ENCODE measurements around the gene TP63.

Gene TP63

DNA sequence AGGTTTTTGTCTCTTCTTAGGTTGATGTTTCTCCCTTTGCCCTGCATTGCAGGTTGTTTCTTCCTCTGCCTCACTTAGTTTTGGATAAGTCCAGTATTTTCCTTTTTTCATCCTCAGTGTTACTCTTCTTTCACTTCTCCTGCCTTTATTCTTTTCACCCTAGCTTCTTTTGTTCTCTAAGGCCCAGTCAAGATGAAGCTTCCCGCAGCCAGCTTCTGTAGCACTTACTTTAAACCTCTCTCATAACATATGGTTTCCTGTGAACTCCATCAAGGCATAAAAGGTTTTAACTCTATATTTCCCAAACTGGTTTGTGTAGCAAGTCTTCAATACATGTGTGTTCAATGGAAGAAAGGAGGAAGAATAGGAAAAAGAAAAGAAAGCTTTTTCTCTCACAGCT lies 54.1 kb downstream of the TP63 start:
- no peak for DNase-seq

- no peak for DNase-seq
Observed at GRCh38 chr3:189685860-189686259, 54.7 kb downstream of the TP63 start.

GRCh38 chr3:189687475-189687874 lies 56.3 kb downstream of the TP63 start:
- DNase-seq: no peak

DNA sequence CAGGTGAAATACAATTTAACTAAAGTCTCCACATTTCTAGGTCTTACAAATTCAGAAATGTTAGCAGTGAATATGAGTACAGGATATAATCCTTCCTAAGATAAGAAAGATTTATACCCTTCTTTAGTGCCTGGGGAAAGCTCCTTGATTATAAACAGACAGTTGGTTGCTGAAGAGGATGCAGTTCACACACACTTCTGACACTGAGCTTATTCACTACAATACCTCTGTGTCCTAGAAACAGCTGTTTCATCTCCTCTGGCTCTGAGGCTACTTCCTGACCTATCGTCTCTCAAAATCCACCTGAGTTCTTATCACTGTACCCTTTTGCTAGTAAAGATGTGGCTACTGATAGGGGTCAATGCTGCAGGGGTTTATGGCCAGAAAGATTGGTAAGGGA lies 57.1 kb downstream of the TP63 start:
- DNase-seq: no peak

- no peak for DNase-seq
Observed at GRCh38 chr3:189689625-189690024, 58.4 kb downstream of the TP63 start.

- DNase-seq: no peak
Observed at GRCh38 chr3:189690237-189690636, 59.0 kb downstream of the TP63 start.

GRCh38 chr3:189690672-189691071 lies 59.5 kb downstream of the TP63 start:
- DNase-seq: no peak

GRCh38 chr3:189695400-189695799 lies 64.2 kb downstream of the TP63 start:
- DNase-seq: no peak

DNA sequence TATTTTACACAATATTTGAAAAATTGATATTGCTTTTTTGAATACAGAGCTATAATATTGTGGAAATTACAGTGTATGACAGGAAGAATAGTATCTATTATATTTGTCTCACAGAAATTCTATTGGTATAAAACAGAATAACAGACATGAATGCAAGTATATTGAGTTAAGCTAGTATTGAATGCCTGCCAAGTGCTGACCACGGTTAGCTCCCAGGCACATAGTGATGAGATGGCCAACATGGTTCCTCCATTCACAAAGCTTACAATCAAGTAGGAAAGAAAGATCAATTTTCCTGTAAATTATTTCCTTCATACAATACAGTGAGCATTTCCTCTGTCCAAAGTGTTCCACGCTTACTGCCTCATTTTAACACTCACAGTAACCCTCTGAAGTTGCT lies 67.6 kb downstream of the TP63 start:
- no peak for DNase-seq

DNA sequence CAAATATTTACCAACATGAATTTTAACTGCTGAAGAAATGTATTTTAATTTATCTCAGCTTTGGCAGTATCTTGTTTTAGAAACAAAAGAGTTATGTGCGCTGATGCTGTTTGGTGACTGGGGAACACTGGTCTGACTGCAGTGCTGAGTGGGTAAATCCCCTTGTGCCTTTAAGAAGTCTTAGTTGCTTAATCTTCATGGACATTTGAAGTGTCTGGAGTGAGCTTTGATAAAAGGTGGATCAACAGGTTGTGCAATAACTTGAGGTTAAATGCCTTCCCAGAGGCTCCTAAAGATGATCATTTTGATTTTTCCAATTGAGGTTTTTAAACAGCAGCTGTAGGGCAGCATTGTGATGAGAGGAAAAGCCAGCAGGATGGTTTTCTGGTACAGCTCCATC lies 68.7 kb downstream of the TP63 start:
- DNase-seq: no peak

DNA sequence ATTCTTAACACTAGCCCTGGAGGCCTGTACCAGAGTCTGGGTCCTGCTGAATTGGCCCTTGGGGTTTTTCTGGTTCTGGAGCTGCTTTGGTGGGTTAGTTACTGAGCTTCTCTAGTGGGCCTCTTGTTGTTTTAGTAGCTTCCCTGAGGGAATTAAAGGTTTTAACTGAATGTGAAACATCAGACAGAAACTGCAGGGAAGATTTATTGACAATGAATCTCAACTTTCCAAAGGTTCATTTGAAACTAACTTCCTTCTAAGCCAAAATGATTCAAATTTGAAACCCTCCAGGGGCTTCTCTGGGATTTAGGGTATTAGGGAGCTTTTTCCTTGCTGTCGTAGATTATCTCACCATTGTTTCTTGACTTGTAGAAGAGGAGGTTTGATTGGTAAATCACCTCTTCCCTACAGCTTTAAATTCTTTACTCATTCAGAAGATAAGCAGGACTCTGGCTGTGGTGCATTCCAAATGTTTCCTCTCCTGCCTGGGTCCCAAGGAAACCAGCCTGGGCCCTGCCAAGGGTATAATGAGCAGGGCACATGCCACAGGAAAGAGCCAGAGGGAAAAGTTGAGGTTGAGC lies 71.0 kb downstream of the TP63 start:
- DNase-seq: no peak

GRCh38 chr3:189703865-189704264 lies 72.7 kb downstream of the TP63 start:
- no peak for DNase-seq

DNA sequence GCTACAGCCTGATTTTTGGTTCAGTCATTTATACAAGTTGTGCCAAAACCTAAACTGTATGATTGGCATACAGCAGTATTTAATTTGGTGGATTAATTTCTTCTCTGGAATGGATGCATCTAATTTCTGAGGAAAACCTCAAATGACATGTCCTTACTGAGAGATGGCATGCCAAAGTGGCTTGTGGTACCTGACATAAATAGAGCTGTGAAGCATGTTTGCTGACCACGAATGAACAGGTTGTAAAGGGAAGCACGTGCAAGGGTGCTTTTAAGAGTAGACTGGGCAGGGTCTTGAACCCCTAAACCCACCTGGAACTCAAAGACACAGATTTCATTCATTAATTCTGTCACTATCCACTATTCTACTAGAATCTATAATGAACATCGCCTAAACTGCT lies 77.2 kb downstream of the TP63 start:
- no peak for DNase-seq

- DNase-seq: peak; percentile 65 to 96
Observed at GRCh38 chr3:189710620-189711402, 79.6 kb downstream of the TP63 start.

DNA sequence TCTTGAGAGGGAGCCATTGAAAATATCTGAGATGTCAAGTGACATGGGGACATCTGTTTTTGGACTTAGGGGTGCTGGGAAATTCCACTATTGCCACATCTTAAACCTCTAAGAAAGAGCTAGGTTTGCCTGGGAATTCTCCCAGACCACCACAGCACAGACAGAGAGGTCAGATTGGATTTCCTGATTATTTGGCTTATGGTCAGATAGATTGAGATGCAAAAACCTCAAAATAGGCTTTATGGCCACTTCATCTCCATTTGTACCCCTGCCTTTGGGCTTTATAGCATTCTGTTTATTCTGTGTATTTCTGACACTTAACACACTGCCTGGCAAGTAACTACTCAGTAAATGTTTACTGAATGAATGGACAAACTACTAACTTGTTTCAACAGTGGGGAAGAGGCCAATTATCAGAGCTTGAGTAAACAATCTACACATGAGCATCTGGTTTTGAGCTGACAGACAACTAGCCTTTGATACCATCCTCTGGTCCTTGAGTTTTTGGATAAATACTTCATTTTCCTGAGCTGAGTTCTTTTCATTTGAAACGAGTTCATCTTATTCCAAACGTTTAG lies 81.8 kb downstream of the TP63 start:
- DNase-seq: no peak

DNA sequence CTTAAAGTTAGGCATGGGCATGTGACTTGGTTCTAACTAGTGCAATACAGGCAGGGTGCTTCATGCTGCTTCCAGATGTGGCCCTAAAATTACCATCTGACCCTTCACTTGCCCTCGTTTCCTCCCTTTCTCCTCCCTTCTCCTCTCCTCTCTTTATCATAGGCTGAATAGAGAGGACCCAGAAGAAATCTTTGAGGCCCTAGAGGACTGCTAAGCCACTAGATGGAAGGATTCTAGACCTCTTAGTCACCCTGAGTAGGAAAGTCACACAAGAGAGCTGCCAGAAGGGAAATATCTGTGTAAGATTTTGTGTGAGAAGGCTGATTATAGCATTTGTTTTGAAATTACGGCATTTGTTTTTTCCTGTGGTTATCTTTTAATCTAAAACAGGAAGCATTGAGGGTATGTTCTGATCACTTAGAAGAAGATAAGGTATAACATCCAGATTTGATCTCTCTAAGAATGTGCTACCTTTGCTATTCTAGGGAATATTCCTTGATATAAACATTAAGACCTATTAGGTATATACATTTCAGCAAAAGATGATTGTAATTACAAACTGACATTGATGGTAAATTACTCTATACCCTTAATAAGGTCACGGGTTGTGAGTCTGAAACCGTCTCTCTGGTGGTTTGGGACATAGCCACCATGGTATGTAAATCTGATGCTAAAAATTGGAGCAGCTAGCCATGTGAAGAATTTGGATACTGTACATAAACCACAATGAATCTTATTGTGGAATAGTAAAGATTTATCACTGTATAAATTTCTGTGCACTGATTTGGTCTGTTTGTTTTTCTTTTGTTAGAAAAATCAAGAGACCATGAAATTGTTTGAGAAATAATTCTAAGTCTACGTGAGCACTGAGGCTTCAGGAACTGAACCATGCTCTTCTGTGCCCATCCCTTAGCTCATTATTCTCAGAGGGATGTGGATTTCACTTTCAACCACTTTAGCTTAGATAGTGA lies 84.1 kb downstream of the TP63 start:
- peak in 1 of 2 experiments; percentile 68 for DNase-seq

DNA sequence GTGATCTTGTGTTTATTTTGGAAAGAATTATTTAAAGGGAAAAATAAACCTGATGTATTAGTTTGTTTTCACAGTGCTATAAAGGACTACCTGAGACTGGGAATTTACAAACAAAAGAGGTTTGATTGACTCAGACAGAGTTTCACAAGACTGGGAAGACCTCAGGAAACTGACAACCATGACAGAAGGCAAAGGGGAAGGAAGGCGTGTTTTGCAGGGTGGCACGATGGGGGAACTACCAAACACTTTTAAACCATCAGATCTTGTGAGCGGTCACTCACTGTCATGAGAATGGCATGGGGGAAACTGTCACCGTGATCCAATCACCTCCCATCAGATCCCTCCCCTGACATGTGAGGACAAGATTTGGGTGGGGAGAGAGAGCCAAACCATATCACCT lies 87.0 kb downstream of the TP63 start:
- DNase-seq: no peak

- no peak for DNase-seq
Observed at GRCh38 chr3:189720736-189721417, 89.7 kb downstream of the TP63 start.

DNA sequence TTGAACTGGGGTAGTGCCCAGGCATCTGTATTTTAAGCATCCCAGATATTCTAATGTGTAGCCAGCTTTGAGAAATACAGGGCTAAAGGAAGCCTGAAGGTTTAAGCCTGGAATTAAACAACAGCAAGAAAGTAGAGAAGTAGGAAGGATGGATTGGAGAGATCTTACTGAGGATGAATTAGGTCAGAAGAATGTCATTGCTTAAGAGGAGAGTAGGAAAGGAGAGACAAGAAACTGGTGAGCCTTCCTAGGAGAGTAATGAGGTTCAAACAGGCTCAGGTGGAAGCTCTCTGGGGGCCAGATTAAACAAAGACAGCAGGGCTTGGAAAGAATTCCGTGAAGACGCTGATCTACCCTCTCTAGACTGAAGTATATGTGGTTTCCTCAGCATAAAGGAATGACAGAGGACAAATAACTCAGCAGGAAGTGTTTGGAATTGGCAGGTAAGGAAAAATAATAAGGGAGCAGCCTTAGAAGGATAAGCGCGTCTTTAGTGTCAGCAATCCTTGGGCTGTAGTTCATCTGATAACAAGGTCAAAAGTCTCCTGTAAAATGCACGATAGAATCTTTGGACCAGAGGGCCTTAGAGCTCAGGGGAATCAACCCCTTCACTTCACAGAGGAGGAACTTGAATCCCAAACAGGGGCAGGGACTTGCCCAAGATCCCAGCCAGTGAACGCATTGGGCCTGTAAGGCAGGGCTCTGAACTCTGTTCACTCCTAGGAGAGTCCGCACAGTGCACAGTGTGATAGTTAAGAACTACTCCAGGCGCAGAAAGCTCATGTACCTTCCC lies 90.9 kb downstream of the TP63 start:
- no peak for DNase-seq

GRCh38 chr3:189724356-189724755 lies 93.2 kb downstream of the TP63 start:
- no peak for DNase-seq

GRCh38 chr3:189726277-189726676 lies 95.1 kb downstream of the TP63 start:
- no peak for DNase-seq

GRCh38 chr3:189727158-189727557 lies 96.0 kb downstream of the TP63 start:
- DNase-seq: no peak

Measured in SW 1271 (cell line).